Measurements from ENCODE around the gene HCN3.
"Not testable (repeated sequence)": the region's sequence is repeated elsewhere in the genome, so short reads cannot be mapped to it uniquely, and the experiment has no call there.

Gene HCN3

GRCh38 chr1:155284476-155284875 lies 7.2 kb downstream of the HCN3 start:
- no peak for DNase-seq (ENCODE audit: low read depth)

GRCh38 chr1:155285063-155285462 lies 7.8 kb downstream of the HCN3 start:
- no peak for DNase-seq (ENCODE audit: low read depth)

GRCh38 chr1:155285631-155286044 lies 8.4 kb downstream of the HCN3 start:
- DNase-seq (ENCODE audit: low read depth): no peak

DNA sequence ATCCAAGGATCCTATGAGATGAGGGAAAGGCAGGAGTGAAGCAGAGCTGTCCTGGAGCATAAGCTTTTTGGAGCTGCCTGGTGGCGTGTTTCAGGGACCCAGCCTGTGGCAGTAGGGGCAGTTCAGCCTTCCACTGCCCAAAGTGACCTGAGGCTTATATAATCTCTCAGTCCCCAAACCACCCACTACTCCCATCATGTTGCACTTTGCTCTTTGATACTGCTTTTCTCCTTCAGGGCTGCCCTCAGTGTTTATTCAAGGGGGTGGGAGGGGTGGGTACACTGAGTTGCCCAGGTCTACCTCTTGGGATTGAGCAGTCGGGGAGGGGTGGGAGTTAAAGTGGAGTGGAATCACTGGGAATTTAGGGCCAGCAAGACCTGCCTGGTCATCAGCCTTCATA lies 9.3 kb downstream of the HCN3 start:
- no peak for DNase-seq (ENCODE audit: low read depth)

- DNase-seq (ENCODE audit: low read depth): no peak
These were observed 10.8 kb downstream of the HCN3 start for GRCh38 chr1:155287987-155288543.

GRCh38 chr1:155291006-155291405 lies 13.7 kb downstream of the HCN3 start:
- not testable (repeated sequence) for DNase-seq (ENCODE audit: low read depth)

DNA sequence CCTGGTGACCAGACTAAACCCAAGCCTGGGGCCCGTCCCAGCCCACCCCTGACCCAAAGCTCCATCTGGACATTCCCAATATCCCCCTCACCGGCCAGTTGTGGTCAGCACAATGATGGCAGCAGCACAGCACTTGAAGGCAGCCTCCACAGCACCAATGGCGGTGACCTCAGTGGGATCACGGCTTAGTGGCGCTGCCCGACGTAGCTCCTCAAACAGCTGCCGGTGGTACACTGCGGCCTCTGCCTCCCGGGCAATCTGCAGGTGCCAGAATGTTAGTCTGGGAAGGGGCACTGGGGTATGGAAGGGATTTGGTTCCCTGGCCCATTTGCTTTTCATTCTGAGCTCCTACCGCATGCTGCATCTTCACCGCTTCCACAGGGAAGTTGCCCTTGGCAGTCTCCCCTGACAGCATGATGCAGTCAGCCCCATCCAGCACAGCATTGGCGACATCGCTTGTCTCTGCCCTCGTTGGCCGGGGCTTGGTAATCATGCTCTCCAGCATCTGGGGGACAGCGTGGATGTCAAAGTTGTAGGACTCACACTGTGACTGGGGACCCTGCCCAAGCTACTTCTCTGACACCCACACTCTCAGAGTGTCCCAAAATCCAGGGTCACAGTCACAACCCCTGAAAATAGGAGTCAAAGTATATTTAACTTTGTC lies 16.0 kb downstream of the HCN3 start:
- DNase-seq (ENCODE audit: low read depth): no peak

DNA sequence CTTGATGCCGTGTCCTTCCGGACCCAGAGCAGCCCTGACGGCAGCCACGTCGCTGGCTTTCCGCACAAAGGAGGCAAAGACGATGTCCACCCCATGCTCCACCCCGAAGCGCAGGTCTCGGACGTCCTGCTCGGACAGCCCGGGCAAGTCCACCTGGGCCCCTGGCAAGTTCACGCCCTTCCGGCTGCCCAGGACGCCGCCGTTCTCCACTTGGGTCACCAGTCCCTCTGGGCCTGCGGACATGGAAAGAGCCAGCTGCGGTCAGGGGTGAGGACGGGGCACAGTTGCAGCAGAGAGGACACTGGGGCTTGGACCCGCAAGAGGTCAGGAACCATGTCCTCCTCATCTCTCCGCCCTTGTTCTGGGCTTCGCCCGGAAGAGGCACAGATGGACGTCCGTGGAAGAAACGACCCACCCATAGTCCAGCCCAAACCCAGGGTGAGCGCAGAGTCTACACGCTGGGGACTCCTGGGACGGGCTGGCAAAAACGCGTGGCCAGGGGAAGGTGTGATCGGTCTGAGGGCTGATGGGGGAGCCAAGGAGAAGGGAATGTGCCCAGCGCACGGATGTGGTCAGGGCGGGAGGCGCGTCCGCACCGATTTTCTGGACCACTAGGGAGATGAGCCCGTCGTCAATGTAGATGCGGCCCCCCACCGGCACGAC lies 17.4 kb downstream of the HCN3 start:
- DNase-seq (ENCODE audit: low read depth): no peak

GRCh38 chr1:155295183-155295941 lies 18.1 kb downstream of the HCN3 start:
- no peak for DNase-seq (ENCODE audit: low read depth)

DNA sequence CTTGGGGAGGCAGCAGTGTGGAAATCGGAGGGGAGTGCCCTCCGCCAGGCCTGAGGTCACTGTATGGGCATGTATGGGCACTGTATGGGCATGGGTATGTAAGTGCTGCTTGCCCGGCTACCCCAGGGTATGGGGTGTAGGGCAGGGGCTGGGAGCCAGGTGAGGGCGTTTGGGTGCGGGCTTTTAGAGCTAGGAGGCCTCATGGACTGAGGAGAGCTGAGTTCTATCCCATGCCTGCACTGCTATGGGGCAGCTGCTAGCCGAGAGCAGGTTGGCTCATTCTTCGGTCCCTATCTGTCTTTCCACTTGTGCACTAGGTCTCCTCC lies 18.6 kb downstream of the HCN3 start:
- DNase-seq (ENCODE audit: low read depth): no peak

- no peak for DNase-seq (ENCODE audit: low read depth)
These were observed 19.4 kb downstream of the HCN3 start for GRCh38 chr1:155296661-155297060.

GRCh38 chr1:155297384-155297783 lies 20.1 kb downstream of the HCN3 start:
- no peak for DNase-seq (ENCODE audit: low read depth)

DNA sequence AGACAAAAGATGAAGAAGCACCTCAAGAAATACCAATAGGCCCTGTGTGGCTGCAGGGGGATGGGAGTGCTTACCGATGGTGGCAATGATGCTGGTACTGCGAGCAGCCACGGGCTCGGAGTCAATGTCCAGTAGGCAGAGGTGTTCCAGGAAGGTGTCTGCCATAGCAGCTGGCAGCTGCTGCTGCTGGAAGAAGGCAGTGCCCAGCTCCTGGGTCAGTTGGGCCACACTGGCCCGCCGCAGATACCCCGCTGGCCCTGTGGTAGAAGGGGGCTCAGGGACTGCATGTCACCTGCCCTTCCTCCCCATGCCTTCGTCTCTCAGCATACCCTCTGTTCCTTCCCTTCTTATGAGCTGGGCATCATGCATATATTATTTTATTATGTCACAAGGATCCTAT lies 22.8 kb downstream of the HCN3 start:
- DNase-seq (ENCODE audit: low read depth): no peak

DNA sequence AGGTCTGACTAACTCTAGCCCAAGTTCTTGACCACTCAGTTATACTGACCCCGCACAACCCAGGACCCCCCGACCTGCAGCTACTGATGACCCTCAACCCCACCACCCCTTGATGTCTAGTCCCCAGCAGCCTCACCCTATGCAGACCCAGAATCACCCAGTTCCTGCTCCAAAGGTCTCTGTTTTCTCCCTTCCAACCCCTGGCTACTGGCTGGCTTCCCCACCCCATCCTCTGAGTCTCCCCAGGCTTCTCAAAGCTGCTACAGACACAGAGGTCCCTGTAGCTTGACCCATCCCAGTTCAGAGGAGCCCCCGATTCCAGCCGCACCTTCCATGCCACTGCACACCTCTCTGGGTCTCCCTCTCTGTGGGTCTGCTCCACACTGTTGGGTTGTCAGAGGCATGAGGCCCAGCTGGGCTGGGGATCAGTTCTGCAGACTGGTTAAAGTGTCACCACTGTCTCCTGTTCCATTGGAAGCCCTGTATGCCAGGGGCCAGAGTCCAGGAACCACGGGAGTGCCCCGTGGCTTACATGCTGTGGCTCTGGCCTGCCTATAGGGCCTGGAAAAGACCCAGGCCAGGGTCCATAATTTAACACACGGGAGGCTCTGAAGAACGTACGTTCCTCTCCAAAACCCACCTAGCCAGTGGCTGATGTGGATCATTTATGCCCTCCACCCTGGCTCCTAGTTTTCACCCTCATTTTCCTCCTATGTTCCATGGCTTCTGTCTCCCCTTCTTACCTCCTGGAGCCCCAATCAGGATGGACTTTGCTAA lies 23.5 kb downstream of the HCN3 start:
- no peak for DNase-seq (ENCODE audit: low read depth)

- DNase-seq (ENCODE audit: low read depth): no peak
These were observed 24.1 kb downstream of the HCN3 start, which contains the start of gene PKLR for GRCh38 chr1:155301342-155301841. Gene PKLR (minus strand): TSS chr1:155301438. CDS start chr1:155301395, 43 bp downstream.

- no peak for DNase-seq (ENCODE audit: low read depth)
These were observed 27.3 kb downstream of the HCN3 start for GRCh38 chr1:155304558-155305063.

DNA sequence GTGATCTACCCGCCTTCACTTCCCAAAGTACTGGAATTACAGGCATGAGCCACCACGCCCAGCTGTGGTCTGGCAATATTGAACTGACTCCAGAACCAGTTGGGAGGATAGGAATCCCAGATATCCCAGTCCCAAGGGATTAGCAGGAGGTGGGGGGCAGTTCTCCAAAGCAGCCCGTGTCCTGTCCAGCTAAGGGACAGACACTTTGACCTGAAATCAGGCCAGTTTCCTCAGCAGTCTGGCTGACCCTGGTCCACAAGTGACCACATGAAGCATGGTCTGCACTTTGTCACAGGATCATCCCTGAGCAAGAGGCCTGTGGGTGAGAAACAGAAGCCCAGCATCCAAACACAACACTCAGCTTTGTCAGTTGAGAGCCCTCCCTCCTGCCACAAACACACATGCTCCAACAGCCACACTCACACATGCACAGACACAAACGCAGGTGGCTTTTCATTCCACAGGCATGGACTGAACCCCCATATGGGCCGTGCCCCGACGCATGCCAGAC lies 28.7 kb downstream of the HCN3 start:
- DNase-seq (ENCODE audit: low read depth): no peak

GRCh38 chr1:155307247-155307740 lies 30.0 kb downstream of the HCN3 start:
- no peak for DNase-seq (ENCODE audit: low read depth)

- peak; percentile 93 for DNase-seq (ENCODE audit: low read depth)
These were observed 31.5 kb downstream of the HCN3 start, which contains the start of gene FDPS for GRCh38 chr1:155308493-155309422. Gene FDPS (plus strand): TSS chr1:155308866. CDS start chr1:155309790, 924 bp downstream.

GRCh38 chr1:155309423-155310021 lies 32.3 kb downstream of the HCN3 start:
- DNase-seq (ENCODE audit: low read depth): no peak

Measured in HS-27A (cell line).